Coronary artery (tissue), 2 donors: ENCODE measurements around the gene PIGO.

Experiments used
- DNase-seq: peaks from one replicate; pipeline ENCODE4 v3.0.0-alpha.2; 2017; ENCODE audit warnings: low spot score
- H3K27ac ChIP-seq, 2 donors: fragments of 200-600 bp; sonication (generic); one replicate each; pipeline ENCODE4 v1.5.1; 2016 to 2019
- H3K4me3 ChIP-seq: fragments of 200-600 bp; sonication (generic); 2 replicates; pipeline ENCODE4 v1.5.1; 2016; ENCODE audit warnings: mild to moderate bottlenecking, moderate library complexity
- TF ChIP-seq, protein P1 (sequence below): fragments of 200-600 bp; sonication (generic); IDR thresholded peaks from one replicate; pipeline ENCODE4 v1.5.1; 2019; ENCODE audit warnings: antibody characterized with exemption

PIGO gene

DNA sequence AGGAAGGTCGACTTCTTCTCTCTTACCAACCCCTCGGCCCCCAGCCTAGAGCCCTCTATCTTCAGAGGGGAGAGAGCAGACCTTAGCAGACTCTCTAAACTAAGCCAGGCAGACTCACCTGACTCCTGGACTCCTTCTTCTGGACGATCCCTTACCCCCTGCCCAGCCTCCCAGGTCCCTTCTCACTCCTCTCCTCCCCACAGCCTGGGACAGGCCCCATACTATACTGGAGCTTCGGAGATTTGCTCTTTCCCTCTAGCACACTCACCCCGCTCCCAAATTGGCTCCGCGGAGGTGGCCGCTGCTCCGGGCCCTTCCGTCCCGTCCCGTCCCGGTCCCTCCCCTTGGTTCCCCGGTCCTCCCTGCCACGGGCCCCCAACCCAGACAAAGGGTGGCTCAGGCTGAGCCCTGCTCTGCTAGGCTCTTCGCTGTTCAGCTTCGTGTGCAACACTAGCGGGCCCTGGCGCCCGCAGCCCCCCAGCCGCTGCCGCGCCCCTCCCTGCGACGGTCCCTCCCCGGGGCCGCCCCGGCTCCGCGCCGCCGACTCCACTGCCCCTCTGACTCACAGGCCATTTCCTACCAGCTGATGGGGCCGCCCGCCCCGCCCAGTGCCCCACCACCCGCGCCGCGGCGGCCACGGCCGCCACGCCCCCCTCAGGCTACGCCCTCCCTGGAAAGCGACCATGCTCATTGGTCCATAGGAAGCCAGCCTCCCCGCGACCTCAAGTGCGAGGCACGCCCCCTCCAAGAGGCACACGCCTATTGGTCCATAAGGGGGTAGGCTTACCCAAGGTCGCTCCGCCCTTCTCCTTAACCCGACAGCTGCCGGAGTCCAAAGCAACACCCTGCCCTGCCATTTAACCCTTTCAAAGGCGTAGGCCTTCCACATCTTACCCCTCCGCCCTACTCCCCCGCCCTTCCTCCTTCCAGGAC, 14.9 kb upstream of the PIGO start:
- peak; percentile 99 for DNase-seq
- Histone ChIP-seq H3K27ac (peak overlapping the region; percentile 98 to 99), H3K4me3 (peak overlapping the region; percentile 92)
- TF ChIP-seq, protein P1, sequence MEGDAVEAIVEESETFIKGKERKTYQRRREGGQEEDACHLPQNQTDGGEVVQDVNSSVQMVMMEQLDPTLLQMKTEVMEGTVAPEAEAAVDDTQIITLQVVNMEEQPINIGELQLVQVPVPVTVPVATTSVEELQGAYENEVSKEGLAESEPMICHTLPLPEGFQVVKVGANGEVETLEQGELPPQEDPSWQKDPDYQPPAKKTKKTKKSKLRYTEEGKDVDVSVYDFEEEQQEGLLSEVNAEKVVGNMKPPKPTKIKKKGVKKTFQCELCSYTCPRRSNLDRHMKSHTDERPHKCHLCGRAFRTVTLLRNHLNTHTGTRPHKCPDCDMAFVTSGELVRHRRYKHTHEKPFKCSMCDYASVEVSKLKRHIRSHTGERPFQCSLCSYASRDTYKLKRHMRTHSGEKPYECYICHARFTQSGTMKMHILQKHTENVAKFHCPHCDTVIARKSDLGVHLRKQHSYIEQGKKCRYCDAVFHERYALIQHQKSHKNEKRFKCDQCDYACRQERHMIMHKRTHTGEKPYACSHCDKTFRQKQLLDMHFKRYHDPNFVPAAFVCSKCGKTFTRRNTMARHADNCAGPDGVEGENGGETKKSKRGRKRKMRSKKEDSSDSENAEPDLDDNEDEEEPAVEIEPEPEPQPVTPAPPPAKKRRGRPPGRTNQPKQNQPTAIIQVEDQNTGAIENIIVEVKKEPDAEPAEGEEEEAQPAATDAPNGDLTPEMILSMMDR, result no peak

DNA sequence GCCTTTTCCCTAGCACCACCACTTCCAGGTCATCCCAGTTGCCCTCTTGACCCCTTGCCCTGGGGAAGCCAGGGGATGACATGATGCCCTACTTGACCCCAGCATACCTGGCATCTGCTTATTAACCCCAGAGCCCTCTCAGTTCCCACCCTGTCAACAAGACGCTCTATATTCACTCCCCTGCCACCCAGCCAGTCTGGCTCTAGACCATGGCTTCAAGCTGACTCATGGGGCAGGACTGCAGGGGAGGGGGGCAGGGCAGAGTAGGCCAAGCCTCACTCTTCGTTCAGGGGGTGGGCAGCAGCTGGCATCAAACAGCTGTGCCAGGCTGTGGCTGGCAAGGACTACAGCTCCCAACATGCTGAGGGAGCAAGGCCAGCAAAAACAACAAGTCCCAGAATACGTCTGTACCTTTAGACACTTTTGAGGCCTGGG, 14.0 kb upstream of the PIGO start:
- TF ChIP-seq, protein P1, result no peak
- DNase-seq, result peak; percentile 89
- peak overlapping the region; percentile 92 for H3K4me3 ChIP-seq
- H3K27ac ChIP-seq, result peak overlapping the region; percentile 98 to 99

DNA sequence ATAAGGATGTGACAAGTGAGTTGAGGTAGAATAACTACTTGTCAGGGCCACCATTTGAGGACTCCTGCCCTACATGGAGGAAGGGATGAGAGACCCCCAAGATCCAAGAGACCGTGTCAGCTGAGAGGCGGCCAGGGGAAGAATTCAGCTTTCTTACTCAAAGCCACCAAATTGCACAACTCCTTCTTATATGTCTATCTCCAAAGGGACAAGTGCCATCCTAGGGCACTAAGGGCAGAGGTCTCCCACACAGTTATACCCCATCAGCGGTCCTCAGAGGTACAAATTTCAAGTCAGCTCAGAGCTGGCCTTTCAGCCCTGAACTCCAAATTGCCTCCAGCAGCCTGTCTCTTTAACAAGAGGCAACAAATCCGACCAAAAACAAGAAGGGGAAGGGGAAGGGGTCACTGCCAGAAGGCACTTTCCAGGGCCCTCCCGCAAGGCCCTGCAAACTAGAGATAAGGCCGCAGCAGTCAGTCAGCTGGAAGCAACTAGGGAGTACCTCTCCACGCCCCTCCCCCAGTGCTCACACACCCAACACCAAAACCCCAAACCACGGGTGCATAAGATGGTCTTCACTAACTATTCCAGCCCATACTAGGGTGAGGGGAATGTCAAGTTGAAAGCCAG, 12.7 kb upstream of the PIGO start:
- peak; percentile 55 for DNase-seq
- H3K27ac ChIP-seq, result peak overlapping the region; percentile 98 to 99

DNA sequence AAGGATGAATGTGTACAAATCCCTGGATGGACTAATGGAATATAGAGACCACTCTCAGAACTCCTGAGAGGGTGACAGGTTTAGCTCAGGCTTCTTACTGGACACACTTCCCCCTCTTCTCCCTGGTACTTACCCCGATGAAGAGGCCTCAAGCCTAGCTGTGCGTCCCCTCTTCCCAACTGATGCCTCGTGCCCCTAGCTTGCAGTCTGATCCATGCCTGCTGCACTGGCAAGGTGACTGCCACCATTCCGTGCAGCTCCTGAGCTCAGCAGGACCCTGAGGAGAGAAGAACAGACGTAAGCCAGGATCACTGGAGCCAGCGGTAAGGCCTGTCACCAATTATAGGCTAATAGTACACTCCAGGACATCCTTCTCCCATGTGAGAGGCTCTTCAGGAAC, 12.1 kb upstream of the PIGO start:
- DNase-seq, result peak; percentile 55
- Histone ChIP-seq H3K4me3 (no peak overlapping the region), H3K27ac (no peak overlapping the region)
- TF ChIP-seq, protein P1, result no peak

More for the DNA sequence above, 12.7 kb upstream of the PIGO start:
- H3K4me3 ChIP-seq, result peak overlapping the region; percentile 92
- TF ChIP-seq, protein P1, result no peak

DNA sequence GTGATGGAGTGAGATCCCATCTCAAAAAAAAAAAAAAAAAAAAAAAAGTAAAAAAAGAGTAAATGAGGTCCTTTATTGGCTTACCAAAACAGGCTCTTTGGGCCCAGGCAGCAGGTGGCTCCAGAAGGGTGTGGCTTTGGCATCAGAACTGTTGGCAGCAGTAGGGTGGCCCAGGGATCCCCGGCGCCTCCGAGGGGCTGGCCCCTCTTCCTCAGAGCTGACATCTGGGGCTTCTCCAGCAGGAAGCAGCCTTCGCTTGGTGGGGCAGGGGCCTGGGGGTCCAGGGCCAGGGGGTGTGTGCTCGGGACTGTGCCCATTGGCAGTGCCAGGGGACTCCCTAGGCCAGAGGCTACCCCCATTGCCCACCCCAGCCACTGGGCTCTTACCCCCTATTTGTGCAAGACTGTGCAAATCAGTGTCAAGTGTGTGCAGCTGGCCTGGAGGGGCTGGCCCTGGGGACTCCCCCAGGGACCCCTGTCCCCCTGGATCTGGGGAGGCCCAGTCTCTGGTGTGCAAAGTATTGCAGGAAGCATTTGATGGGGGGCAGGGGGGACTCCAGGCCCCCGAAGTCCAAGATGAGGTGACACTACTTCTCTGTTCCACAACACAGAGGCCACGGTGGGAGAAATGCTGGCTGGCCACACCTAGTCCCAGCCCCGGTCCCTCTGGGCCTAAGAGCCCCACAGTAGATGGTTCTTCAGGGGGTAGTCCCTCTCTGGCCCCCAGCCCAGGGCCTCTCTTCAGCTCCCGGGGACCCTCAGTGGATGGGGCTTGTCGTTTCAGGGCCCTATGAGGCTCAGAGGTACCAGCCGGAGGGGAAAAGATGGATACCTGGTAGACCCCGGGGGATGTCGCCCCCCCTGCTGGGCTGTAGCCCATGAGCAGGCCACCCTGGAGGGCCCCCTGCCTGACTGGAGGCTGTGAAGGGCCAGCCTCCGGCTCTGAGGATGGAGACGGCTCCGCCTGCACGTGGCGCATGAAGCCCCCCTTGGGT, 11.2 kb upstream of the PIGO start:
- TF ChIP-seq, protein P1, result no peak
- no peak overlapping the region for H3K4me3 ChIP-seq
- no peak overlapping the region for H3K27ac ChIP-seq
- peak; percentile 71 for DNase-seq

DNA sequence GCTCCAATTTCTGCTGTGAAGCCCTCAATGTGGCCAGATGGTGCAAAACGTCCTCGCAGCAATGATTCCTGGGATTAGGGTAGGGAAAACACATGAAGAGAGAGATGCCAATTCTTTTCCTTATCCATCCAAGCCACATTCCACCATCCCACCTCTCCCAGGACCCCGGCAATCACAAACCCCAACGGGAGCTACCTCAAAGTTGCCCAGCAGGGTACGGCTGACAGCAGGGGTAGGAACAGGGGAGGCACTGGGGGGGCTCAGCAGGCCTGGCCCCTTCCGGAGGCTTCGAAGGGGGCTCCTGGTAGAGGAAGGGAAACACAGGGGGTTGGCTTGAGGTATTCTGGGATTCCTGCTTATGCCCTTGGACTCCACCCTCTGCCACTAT, 9.9 kb upstream of the PIGO start:
- no peak overlapping the region for H3K27ac ChIP-seq
- TF ChIP-seq, protein P1, result no peak
- H3K4me3 ChIP-seq, result no peak overlapping the region
- DNase-seq, result peak; percentile 66
